Karpas-422 (cell line): ENCODE results near the gene PRKCI. TPM values are rescaled to one million over a fixed set of nuclear protein-coding genes. Genes with fewer than 3 reads are reported as not detected.

Source experiments
- DNase-seq: peaks from one replicate; pipeline ENCODE4 v3.0.0-alpha.2; 2015
- H2AFZ ChIP-seq: fragments of 200-600 bp; sonication (generic); 2 replicates; pipeline ENCODE4 v1.6.1; 2014; ENCODE audit warnings: antibody characterized with exemption, low read length, mixed read lengths
- H3K27ac ChIP-seq: fragments of 200-600 bp; sonication (generic); 2 replicates; pipeline ENCODE4 v1.5.1; 2014; ENCODE audit warnings: mild to moderate bottlenecking, low read length, moderate library complexity
- H3K27me3 ChIP-seq: fragments of 200-600 bp; sonication (generic); 2 replicates; pipeline ENCODE4 v1.6.1; 2014; ENCODE audit warnings: low read length, mixed read lengths
- H3K36me3 ChIP-seq: fragments of 200-600 bp; sonication (generic); 2 replicates; pipeline ENCODE4 v1.6.1; 2014; ENCODE audit warnings: low read length, mixed read lengths; ENCODE audit not compliant: insufficient read depth
- H3K4me1 ChIP-seq: fragments of 200-600 bp; sonication (generic); 2 replicates; pipeline ENCODE4 v1.6.1; 2014; ENCODE audit warnings: mild to moderate bottlenecking, low read length, mixed read lengths
- H3K4me2 ChIP-seq: fragments of 200-600 bp; sonication (generic); 2 replicates; pipeline ENCODE4 v1.6.1; 2014; ENCODE audit warnings: low read length, low read depth, mild to moderate bottlenecking; ENCODE audit not compliant: poor library complexity, severe bottlenecking
- H3K4me3 ChIP-seq: fragments of 200-600 bp; sonication (generic); 2 replicates; pipeline ENCODE4 v1.5.1; 2014; ENCODE audit warnings: mild to moderate bottlenecking, antibody characterized with exemption, low read length, mixed read lengths
- H3K79me2 ChIP-seq: fragments of 200-600 bp; sonication (generic); 2 replicates; pipeline ENCODE4 v1.6.1; 2014; ENCODE audit warnings: mild to moderate bottlenecking, low read length, mixed read lengths
- H3K9ac ChIP-seq: fragments of 200-600 bp; sonication (generic); 2 replicates; pipeline ENCODE4 v1.6.0; 2014; ENCODE audit warnings: low read length
- H3K9me2 ChIP-seq: fragments of 200-600 bp; sonication (generic), shearing (Covaris generic); replicated peaks from 2 replicates; pipeline ENCODE4 v1.6.0; 2014; ENCODE audit warnings: mild to moderate bottlenecking, low read length, moderate library complexity; ENCODE audit not compliant: insufficient read depth
- H3K9me3 ChIP-seq: fragments of 300-700, 200-600 bp; sonication (generic); 2 replicates; pipeline ENCODE4 v1.6.1; 2014; ENCODE audit warnings: low read length, mixed read lengths
- H4K20me1 ChIP-seq: fragments of 200-600 bp; sonication (generic); 2 replicates; pipeline ENCODE4 v1.6.1; 2014; ENCODE audit warnings: mild to moderate bottlenecking, antibody characterized with exemption, low read length, low read depth; ENCODE audit not compliant: insufficient read depth
- total RNA-seq: library from RNA; depleted of rRNA; stranded (reverse); fragments of >200 nt; shearing (Covaris generic); gene quantifications from 2 replicates; pipeline ENCODE4 v1.2.3, GENCODE V29; 2014; ENCODE audit warnings: low replicate concordance

PRKCI gene
- total RNA-seq, 1 experiment from 2014 or later: 38.2 TPM

DNA sequence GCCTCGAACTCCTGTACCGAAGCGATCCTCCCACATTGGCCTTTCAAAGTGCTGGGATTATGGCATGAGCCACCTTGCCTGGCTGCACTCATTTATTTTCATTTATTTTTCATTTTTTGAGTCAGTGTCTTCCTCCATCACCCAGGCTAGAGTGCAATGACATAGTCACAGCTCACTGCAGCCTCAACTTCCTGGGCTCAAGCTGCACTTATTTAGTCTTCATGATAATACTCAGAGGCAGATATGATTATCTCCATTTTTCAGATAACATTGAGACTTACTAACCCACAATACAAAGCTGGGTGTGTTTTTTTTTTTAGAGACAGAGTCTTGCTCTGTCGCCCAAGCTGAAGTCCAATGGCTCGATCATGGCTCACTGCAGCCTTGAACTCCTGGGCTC is 10.0 kb downstream of the PRKCI start:
- Histone ChIP-seq H3K9me3 (no peaks in the 10 kb centered on the region), H3K4me2 (no peak overlapping the region), H3K9ac (no peak overlapping the region), H3K36me3 (no peaks in the 10 kb centered on the region), H4K20me1 (no peaks in the 10 kb centered on the region), H3K79me2 (no peaks in the 10 kb centered on the region), H3K4me1 (no peaks in the 10 kb centered on the region), H3K9me2 (no peaks in the 10 kb centered on the region), H2AFZ (no peak overlapping the region), H3K27ac (no peak overlapping the region), H3K4me3 (no peak overlapping the region), H3K27me3 (no peaks in the 10 kb centered on the region)
- no peak for DNase-seq

DNA sequence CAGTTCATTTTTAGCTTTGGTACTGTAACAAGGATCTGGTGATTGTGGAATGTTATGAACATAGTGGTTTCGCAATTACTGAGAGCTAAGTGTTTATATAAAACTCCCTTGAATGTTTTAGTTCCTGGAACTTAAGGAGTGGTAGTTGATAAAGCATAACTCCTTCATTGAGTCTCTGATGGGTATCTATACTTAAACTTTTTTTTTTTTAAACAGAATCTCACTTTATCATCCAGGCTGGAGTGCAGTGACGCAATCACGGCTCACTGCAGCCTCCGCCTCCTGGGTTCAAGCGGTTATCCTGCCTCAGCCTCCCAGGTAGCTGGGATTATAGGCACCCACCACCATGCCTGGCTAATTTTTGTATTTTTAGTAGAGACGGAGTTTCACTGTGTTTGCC is 11.3 kb downstream of the PRKCI start:
- H3K4me2 ChIP-seq: no peak overlapping the region
- H3K9me2 ChIP-seq: no peaks in the 10 kb centered on the region
- DNase-seq: no peak
- H2AFZ ChIP-seq: no peak overlapping the region
- H3K9me3 ChIP-seq: no peaks in the 10 kb centered on the region
- no peaks in the 10 kb centered on the region for H3K27me3 ChIP-seq
- no peak overlapping the region for H3K27ac ChIP-seq
- H3K36me3 ChIP-seq: no peaks in the 10 kb centered on the region
- H4K20me1 ChIP-seq: no peaks in the 10 kb centered on the region
- no peak overlapping the region for H3K4me3 ChIP-seq
- no peak overlapping the region for H3K9ac ChIP-seq
- H3K79me2 ChIP-seq: no peaks in the 10 kb centered on the region
- H3K4me1 ChIP-seq: no peaks in the 10 kb centered on the region

DNA sequence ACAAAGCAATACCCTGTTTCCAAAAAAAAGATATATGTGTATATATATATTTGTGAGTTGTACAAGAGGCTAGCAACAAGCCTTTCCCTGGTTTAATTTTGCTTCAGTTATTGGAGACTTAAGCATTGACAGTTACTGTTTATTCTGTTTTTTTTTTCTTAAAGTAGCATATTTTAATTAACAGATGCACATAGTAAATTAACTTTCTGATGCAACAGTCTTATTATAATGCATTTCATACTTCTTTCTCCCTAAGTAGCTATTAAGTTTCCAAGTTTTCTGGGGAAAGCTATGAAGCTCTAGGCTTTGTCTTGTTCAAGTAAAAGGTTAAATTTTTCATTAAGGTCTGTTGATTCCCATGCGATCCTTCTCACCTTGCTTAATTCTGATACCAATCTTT is 17.9 kb downstream of the PRKCI start:
- H3K9me3 ChIP-seq: no peaks in the 10 kb centered on the region
- H2AFZ ChIP-seq: no peak overlapping the region
- no peak overlapping the region for H3K4me2 ChIP-seq
- H3K27me3 ChIP-seq: no peaks in the 10 kb centered on the region
- no peaks in the 10 kb centered on the region for H3K4me1 ChIP-seq
- no peaks in the 10 kb centered on the region for H4K20me1 ChIP-seq
- no peak overlapping the region for H3K27ac ChIP-seq
- H3K9ac ChIP-seq: no peak overlapping the region
- DNase-seq: no peak
- H3K9me2 ChIP-seq: no peaks in the 10 kb centered on the region
- H3K79me2 ChIP-seq: no peaks in the 10 kb centered on the region
- H3K4me3 ChIP-seq: no peak overlapping the region
- no peaks in the 10 kb centered on the region for H3K36me3 ChIP-seq

DNA sequence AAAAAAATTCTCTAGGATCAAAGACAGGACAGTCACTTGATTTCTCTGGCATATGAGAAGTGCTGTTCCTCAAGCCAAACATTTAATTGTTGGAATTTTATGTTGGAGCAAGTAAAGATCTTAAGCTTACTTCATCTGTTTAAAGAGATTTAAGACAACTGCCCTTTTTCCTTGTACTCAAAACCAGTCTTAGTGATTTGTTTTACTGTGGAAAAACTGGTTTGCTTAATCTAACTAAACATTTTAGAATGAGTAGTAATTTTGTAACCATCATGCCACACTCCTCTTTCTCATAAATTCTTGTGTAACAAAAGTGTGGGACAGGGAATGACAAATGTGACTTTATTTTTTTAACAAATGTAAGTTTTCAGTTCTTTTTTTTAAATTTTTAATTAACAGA is 18.4 kb downstream of the PRKCI start:
- no peak overlapping the region for H3K4me3 ChIP-seq
- H3K4me2 ChIP-seq: no peak overlapping the region

DNA sequence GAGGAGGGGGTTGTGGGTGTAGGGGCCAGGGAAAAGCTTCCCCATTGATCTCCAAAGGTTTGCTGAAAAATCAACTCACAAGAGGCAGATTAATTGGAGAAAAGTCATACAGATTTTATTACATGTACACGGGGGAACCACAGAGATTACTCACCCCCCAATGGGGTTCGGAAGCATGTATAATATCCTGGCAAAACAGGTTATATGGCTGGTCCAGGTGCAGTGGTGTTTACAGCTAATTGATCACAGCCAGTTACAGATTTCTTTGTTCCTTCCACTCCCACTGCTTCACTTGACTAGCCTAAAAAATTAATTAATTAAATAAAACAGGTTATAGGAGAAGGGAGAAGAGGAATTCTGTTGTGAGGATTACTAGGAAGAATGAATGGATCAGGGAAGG is 22.4 kb downstream of the PRKCI start:
- Histone ChIP-seq H3K4me1 (no peaks in the 10 kb centered on the region), H3K9me3 (no peaks in the 10 kb centered on the region), H3K27me3 (no peaks in the 10 kb centered on the region), H3K36me3 (no peaks in the 10 kb centered on the region), H3K4me2 (no peak overlapping the region), H4K20me1 (no peaks in the 10 kb centered on the region), H3K9ac (no peak overlapping the region), H3K9me2 (no peaks in the 10 kb centered on the region), H2AFZ (no peak overlapping the region), H3K4me3 (no peak overlapping the region), H3K79me2 (no peaks in the 10 kb centered on the region), H3K27ac (no peak overlapping the region)
- no peak for DNase-seq

More for the DNA sequence above, 18.4 kb downstream of the PRKCI start:
- no peaks in the 10 kb centered on the region for H3K27me3 ChIP-seq
- H3K27ac ChIP-seq: no peak overlapping the region
- no peaks in the 10 kb centered on the region for H4K20me1 ChIP-seq
- no peaks in the 10 kb centered on the region for H3K4me1 ChIP-seq
- H3K36me3 ChIP-seq: no peaks in the 10 kb centered on the region
- H3K9me2 ChIP-seq: no peaks in the 10 kb centered on the region
- no peaks in the 10 kb centered on the region for H3K9me3 ChIP-seq
- no peak overlapping the region for H3K9ac ChIP-seq
- H2AFZ ChIP-seq: no peak overlapping the region
- no peak for DNase-seq
- no peaks in the 10 kb centered on the region for H3K79me2 ChIP-seq

DNA sequence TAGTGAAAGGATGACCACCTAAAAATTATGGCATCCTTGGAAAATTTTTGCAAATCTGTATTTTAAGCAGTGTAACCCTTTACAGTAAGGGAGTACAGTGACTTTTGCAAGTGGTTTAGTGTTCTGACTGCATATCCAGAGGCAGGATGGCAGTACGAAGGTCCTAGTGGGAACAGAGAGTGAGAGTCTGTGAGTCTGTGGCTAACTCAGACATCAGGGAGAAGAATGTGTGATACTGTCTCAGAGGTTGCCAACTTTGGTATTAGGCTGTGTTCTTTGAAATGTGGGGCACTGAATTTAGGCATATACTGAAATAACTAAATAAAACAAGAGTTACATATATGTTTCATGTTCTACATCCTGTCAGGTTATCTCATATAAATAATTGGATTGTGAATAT is 25.7 kb downstream of the PRKCI start:
- Histone ChIP-seq H3K4me1 (no peaks in the 10 kb centered on the region), H3K27me3 (no peaks in the 10 kb centered on the region), H3K9me2 (no peaks in the 10 kb centered on the region), H3K9ac (no peak overlapping the region), H3K4me2 (no peak overlapping the region), H4K20me1 (no peaks in the 10 kb centered on the region), H2AFZ (no peak overlapping the region), H3K27ac (no peak overlapping the region), H3K79me2 (no peaks in the 10 kb centered on the region), H3K36me3 (no peaks in the 10 kb centered on the region), H3K9me3 (no peaks in the 10 kb centered on the region), H3K4me3 (no peak overlapping the region)
- DNase-seq: no peak

DNA sequence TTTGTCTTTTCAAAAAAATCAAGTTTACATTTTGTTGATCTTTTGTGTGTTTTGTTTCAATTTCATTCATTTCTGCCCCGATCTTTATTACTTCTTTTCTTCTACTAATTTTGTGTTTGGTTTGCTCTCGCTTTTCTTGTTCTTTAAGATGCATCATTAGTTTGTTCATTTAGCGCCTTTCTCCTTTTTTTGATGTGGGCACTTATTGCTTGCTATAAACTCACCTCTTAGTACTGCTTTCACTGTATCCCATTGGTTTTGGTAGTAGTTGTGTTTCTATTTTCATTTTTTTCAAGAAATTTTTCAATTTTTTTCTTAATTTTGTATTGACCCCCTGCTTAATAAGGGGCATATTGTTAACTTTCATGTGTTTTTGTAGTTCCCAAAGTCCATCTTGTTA is 34.4 kb downstream of the PRKCI start:
- Histone ChIP-seq H3K9ac (no peak overlapping the region), H3K4me2 (no peak overlapping the region), H3K79me2 (no peaks in the 10 kb centered on the region)

DNA sequence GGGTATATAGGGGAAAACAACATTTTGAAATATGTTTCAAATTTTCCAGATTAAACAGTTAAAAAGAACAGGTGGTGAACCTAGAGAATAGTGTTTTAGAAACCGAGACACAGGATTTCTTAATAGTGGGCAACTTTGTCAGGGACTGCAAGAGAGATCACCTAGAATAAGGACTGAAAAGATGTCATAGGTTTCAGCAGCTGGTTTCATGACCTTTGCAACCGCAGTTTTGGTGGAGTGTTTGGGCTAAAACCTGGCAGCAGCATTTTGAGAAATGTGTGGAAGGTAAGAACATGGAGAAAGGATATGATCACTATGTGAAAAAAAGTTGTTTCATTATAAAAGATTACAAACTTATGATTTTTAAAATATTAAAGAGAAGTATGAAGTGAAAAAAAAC is 34.9 kb downstream of the PRKCI start:
- Histone ChIP-seq H3K36me3 (no peaks in the 10 kb centered on the region; the same call in 1 of the 2 replicates), H3K4me2 (no peak overlapping the region), H2AFZ (no peak overlapping the region), H3K4me1 (peaks cover 8% of the 10 kb centered on the region), H3K4me3 (no peak overlapping the region), H3K9me2 (no peaks in the 10 kb centered on the region), H3K9ac (no peak overlapping the region), H3K9me3 (no peaks in the 10 kb centered on the region), H3K27me3 (no peaks in the 10 kb centered on the region), H3K79me2 (no peaks in the 10 kb centered on the region), H4K20me1 (no peaks in the 10 kb centered on the region), H3K27ac (no peak overlapping the region)
- DNase-seq: no peak

More for the DNA sequence above, 34.4 kb downstream of the PRKCI start:
- Histone ChIP-seq H3K4me3 (no peak overlapping the region), H3K27ac (no peak overlapping the region), H4K20me1 (no peaks in the 10 kb centered on the region), H3K27me3 (no peaks in the 10 kb centered on the region), H3K9me3 (no peaks in the 10 kb centered on the region), H3K9me2 (no peaks in the 10 kb centered on the region), H3K4me1 (peaks cover 8% of the 10 kb centered on the region), H2AFZ (no peak overlapping the region), H3K36me3 (no peaks in the 10 kb centered on the region; the same call in 1 of the 2 replicates)
- no peak for DNase-seq

DNA sequence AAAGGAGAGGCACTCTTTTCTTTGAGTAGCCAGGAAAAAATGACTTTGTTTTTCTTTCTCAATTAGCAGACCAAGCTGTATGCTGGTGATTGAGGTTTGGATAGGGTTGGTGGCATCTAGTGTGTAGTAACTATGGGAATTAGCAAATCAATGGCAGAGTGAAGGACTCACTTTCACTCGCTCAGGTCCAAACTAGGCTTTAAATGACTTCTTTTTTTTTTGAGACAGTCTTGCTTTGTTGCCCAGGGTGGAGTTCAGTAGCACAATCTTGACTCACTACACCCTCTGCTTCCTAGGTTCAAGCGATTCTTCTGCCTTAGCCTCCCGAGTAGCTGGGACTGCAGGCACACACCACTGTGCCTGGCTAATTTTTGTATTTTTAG is 35.9 kb downstream of the PRKCI start:
- H3K4me2 ChIP-seq: no peak overlapping the region
- H3K9me2 ChIP-seq: no peaks in the 10 kb centered on the region
- H3K9me3 ChIP-seq: no peaks in the 10 kb centered on the region
- H3K36me3 ChIP-seq: no peaks in the 10 kb centered on the region; the same call in 1 of the 2 replicates
- H2AFZ ChIP-seq: no peak overlapping the region
- no peaks in the 10 kb centered on the region for H3K79me2 ChIP-seq
- peaks cover 8% of the 10 kb centered on the region for H3K4me1 ChIP-seq
- no peak overlapping the region for H3K4me3 ChIP-seq
- H3K27me3 ChIP-seq: no peaks in the 10 kb centered on the region
- no peak for DNase-seq
- no peak overlapping the region for H3K9ac ChIP-seq
- H3K27ac ChIP-seq: no peak overlapping the region
- no peaks in the 10 kb centered on the region for H4K20me1 ChIP-seq
